Measurements from ENCODE around the gene NUDT2.

The NUDT2 gene

DNA sequence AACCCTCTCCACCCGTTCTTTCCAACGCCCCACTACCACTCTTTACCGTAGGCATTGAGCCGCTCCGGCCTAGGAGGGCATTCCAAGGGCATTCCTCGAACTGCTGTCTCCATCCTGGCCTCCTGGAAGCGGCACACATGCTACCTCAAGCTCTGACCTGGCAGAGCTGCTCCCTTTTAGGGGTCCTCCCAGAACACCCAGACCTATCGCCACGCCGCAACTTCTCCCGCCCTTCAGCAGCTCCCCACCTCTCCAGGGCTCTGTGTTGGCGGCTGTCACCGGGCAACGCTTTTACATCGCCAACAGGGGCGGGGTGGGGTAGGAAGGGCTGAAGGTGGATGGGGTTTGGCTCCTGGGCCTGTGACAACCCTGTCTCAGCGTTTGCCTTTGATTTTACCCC is 52.0 kb downstream of the NUDT2 start:
- DNase-seq (ENCODE audit: low read depth): no peak
- TF ChIP-seq CTCF (conservative IDR thresholded peaks at IDR 0.05; ENCODE audit: low read length): no peak
- peak overlapping the region; percentile 57 for H3K4me3 ChIP-seq (ENCODE audit: low read length)

DNA sequence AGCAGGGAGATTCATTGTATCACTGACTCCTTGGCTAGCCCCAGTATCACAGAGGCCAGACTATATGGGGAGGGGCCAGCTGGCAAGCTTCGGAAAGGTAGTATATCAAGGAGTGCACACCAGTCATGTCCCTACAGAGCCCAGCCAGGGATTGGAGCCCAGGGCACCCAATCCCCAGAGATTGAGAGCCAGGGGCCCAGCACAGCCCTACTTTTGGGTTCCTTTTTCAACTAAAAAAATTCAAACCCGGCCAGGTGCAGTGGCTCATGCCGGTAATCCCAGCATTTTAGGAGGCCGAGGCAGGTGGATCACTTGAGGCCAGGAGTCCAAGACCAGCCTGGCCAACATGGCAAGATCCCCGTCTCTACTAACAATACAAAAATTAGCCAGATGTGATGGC is 52.7 kb downstream of the NUDT2 start:
- DNase-seq (ENCODE audit: low read depth): no peak
- TF ChIP-seq CTCF (conservative IDR thresholded peaks at IDR 0.05; ENCODE audit: low read length): no peak
- H3K4me3 ChIP-seq (ENCODE audit: low read length): no peak overlapping the region

DNA sequence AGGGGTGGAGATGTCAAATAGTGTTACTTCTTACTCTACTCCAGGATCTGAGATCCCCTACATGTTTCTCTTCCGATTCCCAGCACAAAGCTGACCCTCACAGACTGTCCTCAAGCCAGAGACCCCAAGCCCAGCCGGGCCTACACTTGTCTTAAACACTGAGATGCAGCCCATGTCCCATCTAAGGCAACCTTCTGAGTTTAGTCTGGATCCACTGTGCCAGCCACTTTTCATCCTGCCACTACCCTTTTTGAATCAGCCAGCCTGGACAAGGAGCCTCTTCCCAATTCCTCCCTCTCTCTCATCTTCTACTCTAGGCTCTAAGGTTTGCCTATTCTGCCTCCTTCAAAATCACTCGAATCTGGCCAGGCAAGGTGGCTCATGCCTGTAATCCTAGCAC is 53.5 kb downstream of the NUDT2 start:
- TF ChIP-seq CTCF (conservative IDR thresholded peaks at IDR 0.05; ENCODE audit: low read length): no peak
- DNase-seq (ENCODE audit: low read depth): no peak
- no peak overlapping the region for H3K4me3 ChIP-seq (ENCODE audit: low read length)

- TF ChIP-seq CTCF (conservative IDR thresholded peaks at IDR 0.05; ENCODE audit: low read length): no peak
- H3K4me3 ChIP-seq (ENCODE audit: low read length): no peak overlapping the region
- DNase-seq (ENCODE audit: low read depth): no peak
Measured at GRCh38 chr9:34383904-34384303, 54.5 kb downstream of the NUDT2 start.

DNA sequence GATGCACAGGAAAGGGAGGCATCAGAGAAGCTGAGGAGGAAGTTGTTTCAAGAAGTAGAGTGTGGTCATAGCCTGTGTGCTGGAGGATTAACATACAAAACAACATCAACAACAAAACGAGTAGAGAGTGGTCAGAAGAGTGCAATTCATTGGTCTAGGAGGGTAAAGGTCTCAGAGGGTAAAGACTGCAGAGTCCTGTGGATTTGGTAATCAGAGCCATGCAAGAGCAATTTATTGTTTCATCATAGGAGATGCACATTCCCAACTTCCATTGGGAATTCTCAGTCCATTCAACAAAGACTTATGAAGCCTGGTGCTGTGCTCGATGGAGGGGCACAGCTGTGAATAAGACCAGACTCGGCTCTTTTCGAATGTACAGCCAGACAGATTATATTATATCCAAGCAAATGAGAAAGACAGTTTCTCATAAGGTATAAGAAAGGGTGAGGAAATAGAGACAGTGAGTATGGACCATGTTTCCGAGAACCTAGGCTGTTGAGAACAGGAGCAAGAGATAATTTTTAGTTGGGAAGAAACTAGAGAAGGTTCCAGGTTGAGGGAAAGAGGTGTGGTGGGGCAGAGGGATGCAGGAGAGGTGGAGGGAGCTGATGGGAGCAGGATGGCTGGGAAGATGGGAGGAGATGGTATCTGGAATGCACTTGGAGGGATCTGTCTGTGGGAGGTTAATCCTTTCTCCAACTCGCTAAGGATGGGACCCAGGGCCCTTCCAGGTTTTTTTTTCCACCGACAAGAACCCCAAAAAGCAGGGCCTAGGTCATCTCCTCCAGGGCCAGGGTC is 55.2 kb downstream of the NUDT2 start:
- H3K4me3 ChIP-seq (ENCODE audit: low read length): no peak overlapping the region
- no peak for TF ChIP-seq CTCF (conservative IDR thresholded peaks at IDR 0.05; ENCODE audit: low read length)
- peak; percentile 26 for DNase-seq (ENCODE audit: low read depth)

DNA sequence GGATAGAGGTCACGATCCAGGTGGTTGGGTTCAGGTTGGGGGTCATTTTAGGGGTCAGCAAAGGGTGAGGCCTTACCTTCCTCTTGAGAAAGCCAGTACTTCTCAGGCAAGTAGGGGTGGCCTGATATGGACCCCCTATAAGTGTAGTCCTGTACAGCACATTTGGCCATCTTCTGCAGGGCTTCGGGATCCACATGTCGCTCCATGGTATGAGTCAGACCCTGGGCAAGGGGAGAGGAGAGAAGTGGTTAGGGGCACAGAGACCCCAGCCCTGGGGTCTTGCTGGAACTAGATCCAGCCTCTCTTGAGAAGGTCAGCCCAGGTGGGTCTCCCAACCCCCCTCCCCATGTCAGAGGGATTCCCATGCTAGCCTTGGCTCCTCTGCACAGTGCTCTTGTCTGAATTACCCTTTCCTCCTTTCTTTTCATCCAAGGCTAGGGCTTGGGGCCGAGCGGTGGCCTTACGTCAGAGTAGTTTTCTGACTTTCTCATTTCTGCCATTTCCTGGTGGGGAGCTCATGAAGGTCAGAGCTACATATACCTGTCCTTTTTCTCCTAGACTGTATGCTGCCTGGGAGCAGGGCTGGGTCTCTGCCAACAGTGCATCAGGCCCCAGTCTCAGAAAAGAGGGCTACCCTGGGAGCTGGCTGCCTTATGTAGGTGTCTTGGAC is 56.3 kb downstream of the NUDT2 start:
- TF ChIP-seq CTCF (conservative IDR thresholded peaks at IDR 0.05; ENCODE audit: low read length): no peak
- no peak for DNase-seq (ENCODE audit: low read depth)
- H3K4me3 ChIP-seq (ENCODE audit: low read length): no peak overlapping the region

- TF ChIP-seq CTCF (conservative IDR thresholded peaks at IDR 0.05; ENCODE audit: low read length): no peak
- no peak for DNase-seq (ENCODE audit: low read depth)
- H3K4me3 ChIP-seq (ENCODE audit: low read length): no peak overlapping the region
Measured at GRCh38 chr9:34386656-34387055, 57.3 kb downstream of the NUDT2 start.

Measured in AG10803 (cell line).